Transverse colon (tissue), 4 donors: Measurements from ENCODE around the gene PPP4C. TPM values are rescaled to one million over a fixed set of nuclear protein-coding genes. Genes with fewer than 3 reads are reported as not detected.

Experiments
- DNase-seq: peaks from one replicate; pipeline ENCODE4 v3.0.0-alpha.2; 2019
- H3K27ac ChIP-seq, 4 donors: fragments of 200-600 bp; sonication (generic); 2 replicates each; pipeline ENCODE4 v1.5.1; 2016 to 2018; ENCODE audit warnings: inconsistent platforms in 4 of 4
- H3K27me3 ChIP-seq: fragments of 200-600 bp; sonication (generic); 2 replicates; pipeline ENCODE4 v1.5.1; 2017; ENCODE audit warnings: inconsistent platforms
- H3K36me3 ChIP-seq, 4 donors: fragments of 200-600 bp; sonication (generic); 2 replicates each; pipeline ENCODE4 v1.5.1; 2017 to 2019; ENCODE audit warnings: inconsistent platforms in 4 of 4
- H3K4me1 ChIP-seq, 4 donors: fragments of 200-600 bp; sonication (generic); 2 replicates each; pipeline ENCODE4 v1.5.1; 2017 to 2020; ENCODE audit warnings: inconsistent platforms in 4 of 4
- H3K4me3 ChIP-seq, 4 donors: fragments of 200-600 bp; sonication (generic); 1 replicate in 1 of 4; 2 replicates in 3 of 4; pipeline versions ENCODE4 v1.5.1 to v1.6.1; 2017 to 2019; ENCODE audit warnings: inconsistent platforms in 4 of 4
- H3K9me3 ChIP-seq, 2 donors: fragments of 200-600 bp; sonication (generic); 2 replicates each; pipeline ENCODE4 v1.5.1; 2017 to 2019; ENCODE audit warnings: inconsistent platforms in 2 of 2
- CTCF ChIP-seq, 5 experiments: fragments of 200-600 bp in 3 of 5; fragments of 450-650 bp in 2 of 5; sonication (generic) in 3 of 5; IDR thresholded peaks; 1 replicate in 2 of 5; 2 replicates in 3 of 5; pipeline ENCODE4 v1.5.1; 2016 to 2017; ENCODE audit warnings: antibody characterized with exemption in 5 of 5, inconsistent platforms in 3 of 5, mild to moderate bottlenecking in 2 of 5, moderate library complexity in 1 of 5
- EP300 ChIP-seq: sonication (generic); formaldehyde crosslinking; IDR thresholded peaks from one replicate; pipeline ENCODE4 v1.6.1; 2017; ENCODE audit warnings: antibody characterized with exemption, low read depth
- POLR2A ChIP-seq: fragments of 450-650 bp; IDR thresholded peaks from one replicate; pipeline ENCODE4 v1.6.1; 2016; ENCODE audit warnings: antibody characterized with exemption, mild to moderate bottlenecking, moderate library complexity
- POLR2AphosphoS5 ChIP-seq, 3 donors: sonication (generic); formaldehyde crosslinking; IDR thresholded peaks; one replicate each; pipeline ENCODE4 v1.6.1; 2016; ENCODE audit warnings: antibody characterized with exemption in 3 of 3
- WGBS, 2 donors: methylation state at CpG; one replicate each; pipeline ENCODE4 v1.1.5; 2018; ENCODE audit warnings: low coverage in 1 of 2; 5-methylcytosine and 5-hydroxymethylcytosine counted together
- in situ Hi-C, 4 donors: fragments of 200-750 bp; cut with MboI; loops; one replicate each; pipeline versions ENCODE4 v1.15.0 to v1.15.1; 2017; ENCODE audit warnings: low sequenced_read_pairs in 3 of 4, low pct_ligation_motif_present in 1 of 4, low pct_unique_long_range_greater_than_20kb in 1 of 4
- intact Hi-C: fragments of 100-400 bp; cut with DNase I; formaldehyde crosslinking; loops from one replicate; pipeline ENCODE4 v1.15.1; 2023; ENCODE audit warnings: low total_unique reads
- total RNA-seq, 4 donors: library from RNA; depleted of rRNA; stranded (reverse); fragments of >200 nt; gene quantifications; one replicate each; pipeline ENCODE4 v1.1.0, GENCODE V29; 2016

PPP4C gene
- total RNA-seq, 4 donors from 2014 or later, result 17.7 to 92.3 (median 74.3) TPM

DNA sequence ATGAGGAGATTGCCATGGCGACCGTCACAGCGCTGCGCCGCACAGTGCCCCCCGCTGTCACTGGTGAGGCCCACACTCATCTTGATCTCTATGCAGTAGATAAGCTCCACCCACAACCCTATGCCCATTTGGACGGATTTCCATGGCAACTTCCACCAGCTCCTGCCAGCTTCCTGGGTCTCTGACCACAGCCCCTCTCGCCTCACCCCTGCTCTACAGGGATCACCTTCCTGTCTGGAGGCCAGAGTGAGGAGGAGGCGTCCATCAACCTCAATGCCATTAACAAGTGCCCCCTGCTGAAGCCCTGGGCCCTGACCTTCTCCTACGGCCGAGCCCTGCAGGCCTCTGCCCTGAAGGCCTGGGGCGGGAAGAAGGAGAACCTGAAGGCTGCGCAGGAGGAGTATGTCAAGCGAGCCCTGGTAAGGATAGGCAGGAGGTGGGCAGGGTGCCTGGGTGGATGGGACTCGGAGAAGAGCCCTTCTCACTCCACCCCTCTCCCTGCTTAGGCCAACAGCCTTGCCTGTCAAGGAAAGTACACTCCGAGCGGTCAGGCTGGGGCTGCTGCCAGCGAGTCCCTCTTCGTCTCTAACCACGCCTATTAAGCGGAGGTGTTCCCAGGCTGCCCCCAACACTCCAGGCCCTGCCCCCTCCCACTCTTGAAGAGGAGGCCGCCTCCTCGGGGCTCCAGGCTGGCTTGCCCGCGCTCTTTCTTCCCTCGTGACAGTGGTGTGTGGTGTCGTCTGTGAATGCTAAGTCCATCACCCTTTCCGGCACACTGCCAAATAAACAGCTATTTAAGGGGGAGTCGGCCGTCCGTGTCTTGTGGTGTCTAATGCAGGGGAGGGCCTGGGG is 6.0 kb upstream of the PPP4C start:
- H3K9me3 ChIP-seq, result no peaks in the 10 kb centered on the region
- intact Hi-C loops (no loop called here), in situ Hi-C loops (no loop called here)
- WGBS, 2 donors, result 36 to 71% methylated on average over 4 to 31 of the region's 31 CpGs
- peaks cover 3 to 50% (median 23%) of the 10 kb centered on the region in 4 donors for H3K36me3 ChIP-seq
- no peak for DNase-seq
- no peak overlapping the region for H3K4me3 ChIP-seq
- no peaks in the 10 kb centered on the region for H3K27me3 ChIP-seq
- peak overlapping the region in 3 of 4 donors; percentile 98 to 99 (median 99) for H3K27ac ChIP-seq
- TF ChIP-seq EP300 (no peak), POLR2A (no peak), POLR2AphosphoS5 (IDR thresholded peaks at IDR 0.05) (peak in 1 of 3 donors; percentile 14), CTCF (IDR thresholded peaks at IDR 0.05) (no peak)
- H3K4me1 ChIP-seq, result peaks cover 31 to 47% (median 39%) of the 10 kb centered on the region in 4 donors

- Histone ChIP-seq H3K4me3 (no peak overlapping the region), H3K36me3 (peaks cover 3 to 50% (median 23%) of the 10 kb centered on the region in 4 donors), H3K27ac (peak overlapping the region in 2 of 4 donors; percentile 98 to 99), H3K9me3 (no peaks in the 10 kb centered on the region), H3K27me3 (no peaks in the 10 kb centered on the region), H3K4me1 (peaks cover 36 to 52% (median 42%) of the 10 kb centered on the region in 4 donors)
- DNase-seq, result no peak
- in situ Hi-C loops (no loop called here), intact Hi-C loops (no loop called here)
- TF ChIP-seq POLR2A (no peak), POLR2AphosphoS5 (IDR thresholded peaks at IDR 0.05) (no peak), EP300 (no peak), CTCF (IDR thresholded peaks at IDR 0.05) (no peak)
Observed at GRCh38 chr16:30070490-30070889, 5.3 kb upstream of the PPP4C start.

- intact Hi-C loops (no loop called here), in situ Hi-C loops (loop anchor here in 2 of 4 donors (25.0 kb wide), 2 partner anchors 336 to 561 kb away; partner anchors contain the start of gene ZNF771 (in 2 of the 2))
- 0 to 1% methylated on average over 4 to 30 of the region's 33 CpGs for WGBS, 2 donors
- DNase-seq, result peak; percentile 22
- peak overlapping the region; percentile 87 to 98 (median 92) for H3K4me3 ChIP-seq
- no peaks in the 10 kb centered on the region for H3K9me3 ChIP-seq
- H3K27me3 ChIP-seq, result no peaks in the 10 kb centered on the region
- H3K27ac ChIP-seq, result peak overlapping the region; percentile 91 to 95 (median 92)
- TF ChIP-seq CTCF (IDR thresholded peaks at IDR 0.05) (no peak), POLR2AphosphoS5 (IDR thresholded peaks at IDR 0.05) (no peak), EP300 (no peak), POLR2A (no peak)
- H3K4me1 ChIP-seq, result peaks cover 15 to 33% (median 24%) of the 10 kb centered on the region in 4 donors
- peaks cover 0 to 13% (median 4%) of the 10 kb centered on the region in 4 donors for H3K36me3 ChIP-seq
Observed at GRCh38 chr16:30076276-30076791, 540 bp downstream of the PPP4C start.

GRCh38 chr16:30077656-30078055 is 1.9 kb downstream of the PPP4C start:
- TF ChIP-seq POLR2AphosphoS5 (IDR thresholded peaks at IDR 0.05) (no peak), POLR2A (no peak), CTCF (IDR thresholded peaks at IDR 0.05) (no peak), EP300 (no peak)
- 74% methylated on average over 6 of the region's 6 CpGs; no CpG with 5 or more reads in 1 of the 2 donors for WGBS, 2 donors
- H3K4me1 ChIP-seq, result peaks cover 15 to 33% (median 24%) of the 10 kb centered on the region in 4 donors
- H3K9me3 ChIP-seq, result no peaks in the 10 kb centered on the region
- intact Hi-C loops (no loop called here), in situ Hi-C loops (loop anchor here in 2 of 4 donors (25.0 kb wide), 2 partner anchors 335 to 560 kb away; partner anchors contain the start of gene ZNF771 (in 2 of the 2))
- no peak overlapping the region for H3K4me3 ChIP-seq
- H3K27ac ChIP-seq, result no peak overlapping the region
- H3K27me3 ChIP-seq, result no peaks in the 10 kb centered on the region
- peaks cover 0 to 15% (median 6%) of the 10 kb centered on the region in 4 donors for H3K36me3 ChIP-seq
- DNase-seq, result no peak
